Endothelial cell of umbilical vein (primary cell): ENCODE measurements around the gene MFN1. TPM values are rescaled to one million over a fixed set of nuclear protein-coding genes. Genes with fewer than 3 reads are reported as not detected.
A peak's percentile ranks its signal among the peaks of the same experiment; 100 is the strongest.

Experiments
- BruUV-seq: library from RNA; stranded (reverse); fragments of 400-500 nt; replicated peaks from 2 replicates; lab custom pipeline; 2021; lab: Mats Ljungman, UMichigan
- CTCF ChIA-PET: fragments of 300-600, 350-600 bp; sonication (Branson Sonifier 250); formaldehyde crosslinking; loops from one replicate; lab custom pipeline; 2021; ENCODE audit warnings: antibody characterized with exemption, inconsistent platforms; lab: Charles Lee
- POLR2A ChIA-PET: fragments of 300-600, 350-600 bp; sonication (Branson Sonifier 250); formaldehyde crosslinking; loops from one replicate; lab custom pipeline; 2021; ENCODE audit warnings: antibody characterized with exemption, inconsistent platforms; lab: Charles Lee
- DNase-seq: peaks from one replicate; pipeline ENCODE4 v3.0.0-alpha.2; 2011; ENCODE audit warnings: low read depth, low spot score
- FAIRE-seq: peaks from 2 replicates; lab custom pipeline; 2011; peaks lifted over from hg19 to GRCh38; lab: Jason Lieb, UNC
- H2AFZ ChIP-seq: 2 replicates; pipeline ENCODE4 v1.6.0; 2012; ENCODE audit warnings: low read depth, low read length, control low read depth, inconsistent platforms
- H3K27ac ChIP-seq: 2 replicates; pipeline ENCODE4 v1.5.1; 2011; ENCODE audit warnings: low read depth, mild to moderate bottlenecking, control low read depth, low read length, moderate library complexity; ENCODE audit not compliant: insufficient read depth
- H3K27me3 ChIP-seq, 2 experiments: 2 replicates each; pipeline versions ENCODE4 v1.6.0 to v1.6.1; 2011; ENCODE audit warnings: low read length in 2 of 2, mixed read lengths in 1 of 2; ENCODE audit not compliant: control insufficient read depth in 2 of 2, insufficient read depth in 2 of 2
- H3K36me3 ChIP-seq, 2 experiments: 2 replicates in 1 of 2; 3 replicates in 1 of 2; pipeline ENCODE4 v1.5.1; 2011; ENCODE audit warnings: low read length in 2 of 2, mild to moderate bottlenecking in 1 of 2, moderate library complexity in 1 of 2; ENCODE audit not compliant: control insufficient read depth in 2 of 2, insufficient read depth in 2 of 2; ENCODE audit errors: extremely low read depth in 1 of 2
- H3K4me1 ChIP-seq: 3 replicates; pipeline ENCODE4 v1.5.1; 2011; ENCODE audit warnings: mild to moderate bottlenecking, low read length; ENCODE audit not compliant: control insufficient read depth, insufficient read depth; ENCODE audit errors: extremely low read depth
- H3K4me2 ChIP-seq: 2 replicates; pipeline ENCODE4 v1.6.1; 2011; ENCODE audit warnings: low read length, control low read depth, mixed read lengths; ENCODE audit not compliant: insufficient read depth
- H3K4me3 ChIP-seq, 3 experiments: fragments of 200-600 bp in 1 of 3; sonication (generic), shearing (Covaris generic) in 1 of 3; replicated peaks in 1 of 3; 2 replicates each; pipeline ENCODE4 v1.5.1; 2011 to 2016; ENCODE audit warnings: control low read depth in 3 of 3, low read length in 3 of 3, mild to moderate bottlenecking in 2 of 3, inconsistent platforms in 1 of 3, low read depth in 1 of 3, moderate library complexity in 1 of 3; ENCODE audit not compliant: insufficient read depth in 1 of 3
- H3K79me2 ChIP-seq: 2 replicates; pipeline ENCODE4 v1.6.0; 2012; ENCODE audit warnings: low read length, inconsistent platforms; ENCODE audit not compliant: control insufficient read depth, insufficient read depth
- H3K9ac ChIP-seq: replicated peaks from 2 replicates; pipeline ENCODE3; 2011; ENCODE audit warnings: low read length, control low read depth; ENCODE audit not compliant: insufficient read depth; ENCODE audit errors: extremely low read depth
- H3K9me1 ChIP-seq: replicated peaks from 3 replicates; pipeline ENCODE4 v1.6.0; 2011; ENCODE audit warnings: mild to moderate bottlenecking, low read length; ENCODE audit not compliant: control insufficient read depth, insufficient read depth; ENCODE audit errors: extremely low read depth
- H3K9me3 ChIP-seq: replicated peaks from 2 replicates; pipeline ENCODE4 v1.5.1; 2012; ENCODE audit warnings: low read length, inconsistent platforms; ENCODE audit not compliant: control insufficient read depth, insufficient read depth
- H4K20me1 ChIP-seq: replicated peaks from 2 replicates; pipeline ENCODE3; 2011; ENCODE audit warnings: mild to moderate bottlenecking, low read length; ENCODE audit not compliant: control insufficient read depth, insufficient read depth; ENCODE audit errors: extremely low read depth
- CTCF ChIP-seq, 2 donors: IDR thresholded peaks; 1 replicate in 1 of 2; 2 replicates in 1 of 2; pipeline ENCODE4 v1.5.1; 2011; ENCODE audit warnings: low read length in 2 of 2, mild to moderate bottlenecking in 2 of 2, moderate library complexity in 2 of 2, control low read depth in 1 of 2, inconsistent platforms in 1 of 2, low read depth in 1 of 2; ENCODE audit not compliant: insufficient read depth in 1 of 2; ENCODE audit errors: extremely low read depth in 1 of 2
- EZH2 ChIP-seq: IDR thresholded peaks from 2 replicates; pipeline ENCODE4 v1.6.1; 2012; ENCODE audit warnings: borderline replicate concordance, low read depth, mild to moderate bottlenecking, moderate library complexity, low read length, inconsistent platforms; ENCODE audit not compliant: severe bottlenecking
- FOS ChIP-seq: IDR thresholded peaks from 2 replicates; pipeline ENCODE4 v1.6.1; 2011; ENCODE audit warnings: mild to moderate bottlenecking, low read length, moderate library complexity, borderline replicate concordance; ENCODE audit not compliant: insufficient read depth
- GATA2 ChIP-seq: IDR thresholded peaks from 2 replicates; pipeline ENCODE4 v1.7.0; 2011; ENCODE audit warnings: low read depth, mild to moderate bottlenecking, moderate library complexity, mixed read lengths, low read length; ENCODE audit not compliant: insufficient read length, insufficient read depth
- JUN ChIP-seq: IDR thresholded peaks from 2 replicates; pipeline ENCODE4 v1.6.1; 2011; ENCODE audit warnings: borderline replicate concordance, low read depth; ENCODE audit not compliant: insufficient read length, insufficient read depth
- MAX ChIP-seq: IDR thresholded peaks from 2 replicates; pipeline ENCODE4 v1.6.1; 2011; ENCODE audit not compliant: insufficient read depth, insufficient read length
- MYC ChIP-seq: IDR thresholded peaks from one replicate; pipeline ENCODE4 v1.6.1; 2011; ENCODE audit warnings: mild to moderate bottlenecking, low read depth, low read length
- POLR2A ChIP-seq: IDR thresholded peaks from 2 replicates; pipeline ENCODE4 v1.6.1; 2012; ENCODE audit warnings: low read depth, mild to moderate bottlenecking, control low read depth, low read length
- POLR2AphosphoS5 ChIP-seq: IDR thresholded peaks from 2 replicates; pipeline ENCODE4 v1.6.1; 2012; ENCODE audit warnings: low read depth, mild to moderate bottlenecking, control low read depth, low read length, moderate library complexity; ENCODE audit not compliant: insufficient read depth
- dilution Hi-C: fragments of 300-500 bp; cut with MboI; formaldehyde crosslinking; loops from one replicate; pipeline ENCODE4 v1.15.0; 2019; ENCODE audit warnings: low sequenced_read_pairs; ENCODE audit not compliant: extremely low pct_ligation_motif_present
- intact Hi-C: fragments of 100-400 bp; cut with micrococcal nuclease; formaldehyde crosslinking; loops from one replicate; pipeline ENCODE4 v1.10.0; 2022
- polyA plus RNA-seq, 4 experiments: library from polyadenylated mRNA; depleted of rRNA in 3 of 4; stranded (reverse) in 3 of 4; unstranded in 1 of 4; fragments of >200 nt; gene quantifications; 2 replicates each; pipeline versions ENCODE4 v1.2.1 to v1.2.3, GENCODE V29; 2011 to 2012; ENCODE audit warnings: missing spikeins in 1 of 4
- total RNA-seq: library from RNA; stranded (reverse); gene quantifications from 2 replicates; pipeline ENCODE4 v1.2.3, GENCODE V29; 2021

The MFN1 gene
- total and polyA plus RNA-seq, 2 donors (not counting 3 experiments of a cell fraction or from before 2014, with no cell fraction given) = 11.6 to 42.9 TPM

- FAIRE-seq = no peak
- no peak for TF ChIP-seq EZH2
- TF ChIP-seq MAX = no peak
- Histone ChIP-seq H3K79me2 (peaks cover 14% of the 10 kb centered on the region), H3K27ac (no peak overlapping the region), H3K9me3 (no peaks in the 10 kb centered on the region), H3K4me1 (no peaks in the 10 kb centered on the region), H3K36me3 (peaks cover 21 to 39% of the 10 kb centered on the region in 2 experiments), H3K4me3 (no peak overlapping the region), H3K9ac (no peak overlapping the region), H2AFZ (no peak overlapping the region), H4K20me1 (no peaks in the 10 kb centered on the region), H3K9me1 (no peaks in the 10 kb centered on the region), H3K27me3 (no peaks in the 10 kb centered on the region), H3K4me2 (no peak overlapping the region)
- dilution Hi-C loops = no loop called here
- CTCF ChIA-PET = no interaction called here
- DNase-seq = no peak
- intact Hi-C loops = no loop called here
- POLR2A ChIA-PET = no interaction called here
- no TSS peak for BruUV-seq
Measured at GRCh38 chr3:179333084-179333483, 14.4 kb upstream of the MFN1 start.

GRCh38 chr3:179336345-179336929 is 11.1 kb upstream of the MFN1 start:
- H4K20me1 ChIP-seq = no peaks in the 10 kb centered on the region
- FAIRE-seq = peak; percentile 15
- DNase-seq = no peak
- peaks cover 8% of the 10 kb centered on the region for H3K79me2 ChIP-seq
- BruUV-seq = no TSS peak
- no peaks in the 10 kb centered on the region for H3K4me1 ChIP-seq
- H3K27me3 ChIP-seq = no peaks in the 10 kb centered on the region
- dilution Hi-C loops (no loop called here), intact Hi-C loops (no loop called here)
- H3K27ac ChIP-seq = no peak overlapping the region
- TF ChIP-seq EZH2 = no peak
- no peak for TF ChIP-seq MYC
- TF ChIP-seq POLR2AphosphoS5 = no peak
- no peak for TF ChIP-seq CTCF (IDR thresholded peaks at IDR 0.05; ENCODE audit: extremely low read depth in 1 of 2, insufficient read depth in 1 of 2, low read depth in 1 of 2, low read length in 2 of 2)
- TF ChIP-seq POLR2A = no peak
- no peak for TF ChIP-seq GATA2
- TF ChIP-seq FOS = no peak
- TF ChIP-seq JUN = no peak
- no peak for TF ChIP-seq MAX
- H3K4me3 ChIP-seq = no peak overlapping the region
- no peak overlapping the region for H2AFZ ChIP-seq
- no peaks in the 10 kb centered on the region for H3K9me1 ChIP-seq
- ChIA-PET POLR2A (no interaction called here), CTCF (interaction anchor here (1.2 to 1.7 kb wide), 2 partner anchors 10 to 25 kb away, joined by 3 to 6 read pairs; no protein-coding TSS in a partner anchor)
- H3K36me3 ChIP-seq = peaks cover 12 to 22% of the 10 kb centered on the region in 2 experiments
- no peaks in the 10 kb centered on the region for H3K9me3 ChIP-seq
- no peak overlapping the region for H3K4me2 ChIP-seq
- H3K9ac ChIP-seq = no peak overlapping the region
